ENCODE results near the gene SLC25A38.

DNA sequence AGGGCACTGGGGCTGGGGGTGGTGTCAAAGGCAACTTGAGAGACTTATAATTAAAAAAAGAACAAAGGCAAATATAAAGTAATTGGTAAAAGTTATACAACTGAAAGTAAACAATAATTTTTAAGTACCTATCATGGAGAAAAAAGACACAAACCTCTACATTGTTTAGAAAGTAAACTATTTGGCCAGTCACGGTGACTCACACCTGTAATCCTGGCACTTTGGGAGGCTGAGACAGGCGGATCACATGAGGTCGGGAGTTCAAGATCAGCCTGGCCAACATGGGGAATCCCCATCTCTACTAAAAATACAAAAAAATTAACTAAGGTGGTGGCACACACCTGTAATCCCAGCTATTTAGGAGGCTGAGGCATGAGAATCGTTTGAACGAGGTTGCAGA is 49.2 kb downstream of the SLC25A38 start:
- no peak for TF ChIP-seq CTCF (optimal IDR thresholded peaks at IDR 0.05 in 1 of 3, IDR thresholded peaks at IDR 0.05 in 1 of 3, conservative IDR thresholded peaks at IDR 0.05 in 1 of 3; ENCODE audit: extremely low read depth in 1 of 3, insufficient read depth in 2 of 3, low read length in 3 of 3)
- TF ChIP-seq EZH2 (IDR thresholded peaks at IDR 0.05; ENCODE audit: low read length) = no peak
